ENCODE measurements around the gene BMP7. TPM values are rescaled to one million over a fixed set of nuclear protein-coding genes. Genes with fewer than 3 reads are reported as not detected.

The BMP7 gene
- polyA plus RNA-seq, 1 experiment: not detected

DNA sequence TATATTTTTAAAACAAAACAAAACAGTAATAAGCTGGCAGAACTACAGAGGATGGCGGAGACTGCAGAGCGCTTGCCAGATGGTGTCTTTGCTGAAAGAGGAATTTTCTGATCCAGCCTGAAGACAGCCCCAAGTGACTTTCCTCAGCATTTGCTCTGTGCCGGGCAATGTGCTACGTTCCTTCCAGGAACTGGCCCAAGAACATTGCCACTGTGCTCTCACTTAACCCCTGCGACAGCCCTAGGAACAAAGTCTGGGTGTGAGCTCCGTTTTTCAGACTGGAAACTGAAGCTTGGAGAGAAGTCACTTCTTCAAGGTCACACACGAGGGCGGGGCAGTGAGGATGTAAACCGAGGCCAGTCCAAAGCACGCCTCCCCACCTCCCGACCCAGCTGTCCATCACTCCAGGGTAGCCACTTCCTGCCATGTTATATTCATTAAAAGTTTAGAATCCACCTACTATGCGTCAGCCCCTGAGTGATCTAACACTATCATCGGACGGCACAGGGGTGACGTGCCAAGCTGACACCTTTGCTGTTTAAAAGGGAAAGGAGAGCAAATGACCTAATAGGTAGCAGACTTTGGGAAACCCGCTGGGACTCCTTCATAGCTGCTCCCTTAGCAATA lies 22.3 kb upstream of the BMP7 start:
- no peak for DNase-seq (ENCODE audit: low read depth)
- no peak for TF ChIP-seq CTCF (IDR thresholded peaks at IDR 0.05; ENCODE audit: insufficient read depth, low read depth, low read length)
- POLR2A ChIA-PET: interaction anchor here (0.6 kb wide), 1 partner anchor 190 kb away, joined by 3 read pairs; no protein-coding TSS in a partner anchor
- H3K4me3 ChIP-seq (ENCODE audit: low read depth, low read length): no peak overlapping the region
- CTCF ChIA-PET: no interaction called here
- peaks cover 27% of the 10 kb centered on the region for H3K27me3 ChIP-seq (ENCODE audit: control insufficient read depth, insufficient read depth, low read length)
- H3K36me3 ChIP-seq (ENCODE audit: control insufficient read depth, insufficient read depth, low read length): no peaks in the 10 kb centered on the region

DNA sequence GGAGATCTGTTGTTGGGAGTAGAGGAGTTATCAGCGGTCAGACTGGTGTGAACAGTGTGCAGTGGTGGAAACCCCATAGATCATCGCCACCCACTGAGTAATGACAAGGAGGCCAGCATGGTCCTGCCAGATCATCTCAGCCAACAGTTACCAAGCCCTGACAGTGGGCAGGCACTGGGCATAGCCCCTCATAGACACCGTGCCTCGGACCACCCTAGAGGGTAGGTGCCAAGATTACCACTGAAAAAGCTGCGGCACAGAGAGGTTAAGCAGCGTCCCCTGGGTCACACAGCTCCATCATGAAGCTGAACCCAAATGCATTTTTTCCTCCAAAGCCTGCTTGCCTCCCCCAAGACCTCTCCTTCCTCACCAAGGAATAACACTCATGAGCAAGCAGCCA lies 21.5 kb upstream of the BMP7 start:
- POLR2A ChIA-PET: interaction anchor here (0.6 kb wide), 1 partner anchor 190 kb away, joined by 3 read pairs; no protein-coding TSS in a partner anchor
- no peak for DNase-seq (ENCODE audit: low read depth)
- Histone ChIP-seq H3K36me3 (ENCODE audit: control insufficient read depth, insufficient read depth, low read length) (no peaks in the 10 kb centered on the region), H3K4me3 (ENCODE audit: low read depth, low read length) (no peak overlapping the region), H3K27me3 (ENCODE audit: control insufficient read depth, insufficient read depth, low read length) (peaks cover 25% of the 10 kb centered on the region)
- CTCF ChIA-PET: no interaction called here
- TF ChIP-seq CTCF (IDR thresholded peaks at IDR 0.05; ENCODE audit: insufficient read depth, low read depth, low read length): no peak

DNA sequence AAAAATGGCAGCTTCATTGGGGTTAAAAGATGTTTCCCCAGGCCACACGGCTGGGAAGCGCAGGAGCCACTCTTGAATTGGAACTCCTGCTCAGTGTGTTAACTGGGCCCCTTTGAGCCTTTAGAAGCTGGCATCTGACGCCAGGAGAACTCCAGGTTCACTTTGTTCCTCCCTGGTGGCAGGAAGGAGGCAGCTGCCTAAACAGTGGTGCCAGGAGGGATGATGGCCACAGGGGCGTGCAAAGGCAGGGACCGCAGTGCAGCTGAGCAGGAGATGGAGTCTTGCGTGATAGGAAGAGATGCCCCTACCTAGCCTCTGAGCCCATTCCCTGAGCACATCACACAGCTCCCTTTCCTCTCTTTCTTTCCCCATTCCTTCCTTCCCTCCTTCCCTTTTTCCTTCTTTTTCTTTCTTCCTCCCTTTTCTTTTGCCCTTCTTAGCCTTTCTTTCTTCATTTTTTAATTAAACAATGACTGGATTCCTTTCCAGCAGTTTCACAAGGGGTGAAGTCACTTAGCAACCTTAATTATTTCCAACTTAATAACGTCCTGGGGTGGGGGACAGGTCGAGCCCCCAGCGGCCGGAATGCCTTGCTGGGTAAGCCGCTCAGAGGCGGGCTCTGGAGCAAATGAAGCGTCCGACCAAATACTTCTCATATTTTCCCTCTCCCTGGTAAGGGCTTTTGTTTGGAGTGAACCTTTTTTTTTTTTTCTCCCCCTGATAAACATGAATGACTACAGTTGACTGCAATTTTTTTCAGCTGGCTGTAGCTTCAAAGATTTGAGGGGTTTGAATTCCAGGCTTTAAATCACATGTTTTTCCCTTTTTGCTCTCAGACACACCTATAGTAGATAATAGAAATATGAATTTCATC lies 20.8 kb upstream of the BMP7 start:
- no peaks in the 10 kb centered on the region for H3K36me3 ChIP-seq (ENCODE audit: control insufficient read depth, insufficient read depth, low read length)
- POLR2A ChIA-PET: no interaction called here
- DNase-seq (ENCODE audit: low read depth): no peak
- TF ChIP-seq CTCF (IDR thresholded peaks at IDR 0.05; ENCODE audit: insufficient read depth, low read depth, low read length): no peak
- no peak overlapping the region for H3K4me3 ChIP-seq (ENCODE audit: low read depth, low read length)
- peaks cover 27% of the 10 kb centered on the region for H3K27me3 ChIP-seq (ENCODE audit: control insufficient read depth, insufficient read depth, low read length)
- CTCF ChIA-PET: no interaction called here

DNA sequence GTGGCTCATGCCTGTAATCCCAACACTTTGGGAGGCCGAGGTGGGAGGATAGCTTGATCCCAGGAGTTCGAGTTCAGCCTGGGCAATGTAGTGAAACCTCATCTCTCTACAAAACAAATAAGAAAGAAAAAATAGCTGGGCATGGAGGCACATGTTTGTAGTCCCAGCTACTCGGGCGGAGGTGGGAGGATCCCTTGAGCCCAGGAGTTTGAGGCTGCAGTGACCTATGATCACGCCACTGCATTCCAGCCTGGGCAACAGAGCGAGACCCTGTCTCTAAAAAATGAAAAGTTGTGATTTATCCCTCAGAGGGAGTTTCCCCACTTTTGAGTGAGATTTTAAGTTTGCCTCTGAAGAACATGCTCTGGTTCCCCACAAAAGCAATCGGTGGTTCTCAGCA lies 17.4 kb upstream of the BMP7 start:
- CTCF ChIA-PET: interaction anchor here (0.9 kb wide), 1 partner anchor 194 kb away, joined by 4 read pairs; no protein-coding TSS in a partner anchor
- Histone ChIP-seq H3K27me3 (ENCODE audit: control insufficient read depth, insufficient read depth, low read length) (peaks cover 24% of the 10 kb centered on the region), H3K4me3 (ENCODE audit: low read depth, low read length) (no peak overlapping the region), H3K36me3 (ENCODE audit: control insufficient read depth, insufficient read depth, low read length) (no peaks in the 10 kb centered on the region)
- no peak for TF ChIP-seq CTCF (IDR thresholded peaks at IDR 0.05; ENCODE audit: insufficient read depth, low read depth, low read length)
- POLR2A ChIA-PET: no interaction called here
- DNase-seq (ENCODE audit: low read depth): no peak

GRCh38 chr20:57282670-57283361 lies 16.4 kb upstream of the BMP7 start:
- no peak for TF ChIP-seq CTCF (IDR thresholded peaks at IDR 0.05; ENCODE audit: insufficient read depth, low read depth, low read length)
- Histone ChIP-seq H3K4me3 (ENCODE audit: low read depth, low read length) (no peak overlapping the region), H3K27me3 (ENCODE audit: control insufficient read depth, insufficient read depth, low read length) (peaks cover 15% of the 10 kb centered on the region), H3K36me3 (ENCODE audit: control insufficient read depth, insufficient read depth, low read length) (no peaks in the 10 kb centered on the region)
- ChIA-PET CTCF (interaction anchor here (0.9 to 1.5 kb wide), 3 partner anchors 13 to 193 kb away, joined by 3 to 4 read pairs (median 4); no protein-coding TSS in a partner anchor), POLR2A (no interaction called here)
- DNase-seq (ENCODE audit: low read depth): no peak
